ENCODE results near the gene BRDT.

BRDT gene

GRCh38 chr1:92029241-92029922, 80.2 kb downstream of the BRDT start:
- peak overlapping the region; percentile 87 for H3K4me3 Mint-ChIP-seq
- H3K9me3 Mint-ChIP-seq, result no peaks in the 10 kb centered on the region
- H3K36me3 Mint-ChIP-seq, result peaks cover 2% of the 10 kb centered on the region
- peaks cover 19% of the 10 kb centered on the region for H3K4me1 Mint-ChIP-seq
- peaks cover 19% of the 10 kb centered on the region for H3K27me3 Mint-ChIP-seq
- no peak overlapping the region for H3K27ac Mint-ChIP-seq

- Mint-ChIP-seq H3K4me3 (peak overlapping the region; percentile 73), H3K36me3 (peaks cover 2% of the 10 kb centered on the region), H3K27ac (no peak overlapping the region), H3K27me3 (peaks cover 19% of the 10 kb centered on the region), H3K4me1 (peaks cover 19% of the 10 kb centered on the region), H3K9me3 (no peaks in the 10 kb centered on the region)
Observed at GRCh38 chr1:92030656-92031107, 81.5 kb downstream of the BRDT start.

- peaks cover 2% of the 10 kb centered on the region for H3K36me3 Mint-ChIP-seq
- peaks cover 19% of the 10 kb centered on the region for H3K4me1 Mint-ChIP-seq
- no peak overlapping the region for H3K4me3 Mint-ChIP-seq
- H3K27ac Mint-ChIP-seq, result peak overlapping the region; percentile 74
- no peaks in the 10 kb centered on the region for H3K9me3 Mint-ChIP-seq
- H3K27me3 Mint-ChIP-seq, result peaks cover 19% of the 10 kb centered on the region
Observed at GRCh38 chr1:92031281-92032110, 82.3 kb downstream of the BRDT start.

GRCh38 chr1:92037400-92037799, 88.2 kb downstream of the BRDT start:
- no peak overlapping the region for H3K4me3 Mint-ChIP-seq
- H3K27me3 Mint-ChIP-seq, result peaks cover 2% of the 10 kb centered on the region
- no peaks in the 10 kb centered on the region for H3K9me3 Mint-ChIP-seq
- H3K36me3 Mint-ChIP-seq, result no peaks in the 10 kb centered on the region
- H3K4me1 Mint-ChIP-seq, result no peaks in the 10 kb centered on the region
- no peak overlapping the region for H3K27ac Mint-ChIP-seq

- Mint-ChIP-seq H3K36me3 (no peaks in the 10 kb centered on the region), H3K27ac (no peak overlapping the region), H3K27me3 (no peaks in the 10 kb centered on the region), H3K9me3 (no peaks in the 10 kb centered on the region), H3K4me1 (no peaks in the 10 kb centered on the region), H3K4me3 (no peak overlapping the region)
Observed at GRCh38 chr1:92038695-92039346, 89.6 kb downstream of the BRDT start.

- Mint-ChIP-seq H3K36me3 (no peaks in the 10 kb centered on the region), H3K27me3 (peaks cover 2% of the 10 kb centered on the region), H3K4me1 (no peaks in the 10 kb centered on the region), H3K27ac (no peak overlapping the region), H3K9me3 (no peaks in the 10 kb centered on the region), H3K4me3 (no peak overlapping the region)
Observed at GRCh38 chr1:92040971-92041370, 91.8 kb downstream of the BRDT start.

- H3K9me3 Mint-ChIP-seq, result no peaks in the 10 kb centered on the region
- H3K36me3 Mint-ChIP-seq, result no peaks in the 10 kb centered on the region
- no peak overlapping the region for H3K4me3 Mint-ChIP-seq
- no peak overlapping the region for H3K27ac Mint-ChIP-seq
- H3K4me1 Mint-ChIP-seq, result no peaks in the 10 kb centered on the region
- H3K27me3 Mint-ChIP-seq, result peaks cover 3% of the 10 kb centered on the region
Observed at GRCh38 chr1:92043621-92044020, 94.4 kb downstream of the BRDT start.

- Mint-ChIP-seq H3K36me3 (no peaks in the 10 kb centered on the region), H3K4me3 (no peak overlapping the region), H3K27me3 (peaks cover 3% of the 10 kb centered on the region), H3K27ac (no peak overlapping the region), H3K4me1 (no peaks in the 10 kb centered on the region), H3K9me3 (no peaks in the 10 kb centered on the region)
Observed at GRCh38 chr1:92045766-92046495, 96.7 kb downstream of the BRDT start.

- Mint-ChIP-seq H3K27ac (no peak overlapping the region), H3K27me3 (peaks cover 1% of the 10 kb centered on the region), H3K9me3 (no peaks in the 10 kb centered on the region), H3K36me3 (no peaks in the 10 kb centered on the region), H3K4me3 (no peak overlapping the region), H3K4me1 (no peaks in the 10 kb centered on the region)
Observed at GRCh38 chr1:92051948-92052347, 102.7 kb downstream of the BRDT start.

Data from activated naive CD4-positive, alpha-beta T cell treated with anti-CD3 and anti-CD28 coated beads, Interleukin-2, amount 50 U/mL, for 24 hours (primary cell).